Measurements from ENCODE around the gene AGPAT2. TPM values are rescaled to one million over a fixed set of nuclear protein-coding genes. Genes with fewer than 3 reads are reported as not detected.

Gene AGPAT2
- total RNA-seq, 1 donor from 2014 or later = 53.8 TPM

GRCh38 chr9:136656183-136656738, 31.0 kb downstream of the AGPAT2 start:
- DNase-seq = peak; percentile 34
- intact Hi-C loops (cut with micrococcal nuclease) = no loop called here
- no peak for ATAC-seq

DNA sequence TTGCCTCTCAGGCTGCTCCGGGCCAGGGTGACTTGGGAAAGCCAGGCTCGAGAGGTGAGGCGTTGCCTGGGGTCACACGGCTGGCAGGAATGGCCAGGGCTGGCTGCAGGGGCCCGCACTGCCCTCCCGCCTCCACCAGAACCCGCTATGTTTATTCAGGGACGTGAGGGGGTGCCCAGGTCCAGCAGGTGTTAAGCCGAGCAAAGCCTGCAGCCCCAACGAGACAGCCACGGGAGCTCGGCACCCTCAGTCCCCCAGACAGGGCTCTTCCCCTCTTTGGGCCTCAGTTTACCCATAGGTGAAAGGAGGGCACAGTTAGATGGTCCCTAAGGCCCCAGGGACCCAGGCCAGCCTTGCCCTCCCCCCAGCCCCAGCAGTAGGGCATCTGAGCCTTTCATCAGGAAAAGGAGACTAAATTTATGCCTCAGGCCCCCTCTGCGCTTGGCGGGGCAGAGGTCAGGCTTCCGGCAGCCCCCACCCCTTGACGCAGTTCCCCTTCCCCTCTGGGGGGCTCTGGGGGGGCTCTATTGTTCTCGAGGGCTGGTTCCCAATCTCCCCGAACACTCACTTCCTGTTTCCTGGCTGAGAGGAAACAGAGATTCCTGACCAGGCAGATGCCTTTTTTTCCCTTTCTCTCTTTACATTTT, 31.6 kb downstream of the AGPAT2 start:
- peak; percentile 70 for ATAC-seq
- intact Hi-C loops (cut with micrococcal nuclease) = no loop called here
- DNase-seq = peak; percentile 58

DNA sequence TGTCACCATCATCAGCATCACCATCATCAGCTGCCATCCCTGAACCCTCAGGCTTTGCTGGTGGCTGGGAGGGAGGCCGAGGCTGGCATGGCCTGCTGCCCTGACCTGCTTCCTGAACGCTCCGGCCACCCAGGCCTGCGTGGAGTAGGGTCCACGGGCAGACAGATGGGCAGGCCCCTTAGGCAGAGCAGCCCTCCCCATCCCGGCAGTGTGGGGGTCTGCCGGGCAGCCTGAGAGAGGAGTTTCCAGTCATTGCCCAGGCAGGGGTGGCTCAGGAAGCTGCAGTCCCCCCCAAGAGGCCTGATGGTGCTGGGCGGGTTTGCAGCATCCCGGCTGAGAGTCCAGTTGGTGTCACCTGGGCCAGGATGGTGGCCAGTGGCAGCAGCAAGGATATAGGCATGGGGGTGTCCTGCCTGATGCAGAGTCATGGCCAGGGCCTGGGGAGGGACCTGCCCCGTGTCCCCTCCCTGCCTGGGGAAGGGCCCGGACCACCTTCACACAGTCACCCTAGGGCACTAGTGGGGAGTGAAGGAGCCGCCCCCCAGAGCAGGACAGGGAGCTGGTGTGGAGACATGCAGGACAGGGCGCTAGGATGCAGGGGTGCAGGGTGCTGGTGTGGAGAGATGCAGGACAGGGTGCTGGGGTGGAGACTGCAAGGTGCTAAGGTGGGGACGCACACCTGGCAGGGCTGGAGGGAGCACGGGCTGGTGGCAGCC, 32.3 kb downstream of the AGPAT2 start:
- DNase-seq (no peak), ATAC-seq (no peak)
- intact Hi-C loops (cut with micrococcal nuclease) = no loop called here

DNA sequence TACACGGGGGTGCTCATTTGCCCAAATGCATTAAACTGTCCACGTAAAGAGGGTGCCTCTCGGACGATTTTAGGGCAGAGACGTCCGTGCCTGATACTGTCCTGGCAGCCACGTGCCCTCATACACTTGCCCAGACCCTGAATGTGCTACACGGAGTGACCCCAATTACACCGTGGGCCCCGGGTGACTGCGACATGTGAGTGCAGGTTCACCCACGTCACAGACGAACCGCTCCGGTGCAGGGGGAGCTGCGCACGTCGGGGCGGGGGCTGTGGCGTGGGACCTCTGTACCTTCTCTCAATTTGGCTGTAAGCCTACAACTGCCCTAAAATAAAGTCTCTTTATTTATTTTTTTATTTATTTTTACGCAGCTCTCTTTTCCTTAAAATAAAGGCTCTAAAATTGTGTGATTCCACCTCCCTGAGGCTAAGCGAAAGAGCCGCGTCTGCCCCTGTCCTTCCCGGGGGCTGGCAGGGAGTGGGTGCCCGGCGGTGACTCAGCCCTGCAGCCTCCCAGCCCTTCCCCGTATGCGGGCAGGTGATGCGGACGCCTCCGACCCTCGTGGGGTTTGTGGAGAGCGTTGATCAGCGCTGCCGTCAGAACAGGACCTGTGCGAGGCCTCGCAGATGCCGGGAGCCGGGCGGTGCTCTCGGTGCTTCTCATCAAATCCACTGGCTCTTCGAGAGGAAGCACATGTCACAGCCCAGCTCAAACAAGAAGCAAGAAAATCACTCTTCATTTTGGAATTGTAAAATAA, 33.8 kb downstream of the AGPAT2 start:
- intact Hi-C loops (cut with micrococcal nuclease) = no loop called here
- DNase-seq (no peak), ATAC-seq (no peak)

DNA sequence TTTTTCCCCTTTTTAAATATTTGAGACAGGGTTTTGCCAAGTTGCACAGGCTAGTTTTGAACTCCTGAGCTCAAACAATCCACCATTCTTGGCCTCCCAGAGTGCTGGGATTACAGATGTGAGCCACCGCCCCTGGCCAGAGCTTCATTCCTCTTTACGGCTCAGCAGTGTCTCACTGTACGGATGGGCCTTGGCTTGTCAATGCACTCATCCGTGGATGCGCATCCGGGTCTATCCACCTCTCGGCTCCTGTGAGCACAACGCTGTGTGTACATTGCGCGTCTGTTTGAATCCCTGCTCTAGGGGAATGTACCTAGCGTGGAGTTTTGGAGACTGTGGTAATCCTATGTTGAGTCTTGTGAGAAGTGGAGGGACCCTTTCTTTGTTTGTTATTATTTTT, 35.4 kb downstream of the AGPAT2 start:
- intact Hi-C loops (cut with micrococcal nuclease) = no loop called here
- ATAC-seq = no peak
- DNase-seq = no peak

- intact Hi-C loops (cut with micrococcal nuclease) = no loop called here
- no peak for ATAC-seq
- no peak for DNase-seq
These were observed 36.6 kb downstream of the AGPAT2 start for GRCh38 chr9:136650648-136651047.

GRCh38 chr9:136650021-136650420, 37.2 kb downstream of the AGPAT2 start:
- intact Hi-C loops (cut with micrococcal nuclease) = no loop called here
- ATAC-seq = no peak
- DNase-seq = no peak

GRCh38 chr9:136648751-136649150, 38.5 kb downstream of the AGPAT2 start:
- ATAC-seq = peak; percentile 7
- intact Hi-C loops (cut with micrococcal nuclease) = no loop called here
- peak; percentile 85 for DNase-seq

DNA sequence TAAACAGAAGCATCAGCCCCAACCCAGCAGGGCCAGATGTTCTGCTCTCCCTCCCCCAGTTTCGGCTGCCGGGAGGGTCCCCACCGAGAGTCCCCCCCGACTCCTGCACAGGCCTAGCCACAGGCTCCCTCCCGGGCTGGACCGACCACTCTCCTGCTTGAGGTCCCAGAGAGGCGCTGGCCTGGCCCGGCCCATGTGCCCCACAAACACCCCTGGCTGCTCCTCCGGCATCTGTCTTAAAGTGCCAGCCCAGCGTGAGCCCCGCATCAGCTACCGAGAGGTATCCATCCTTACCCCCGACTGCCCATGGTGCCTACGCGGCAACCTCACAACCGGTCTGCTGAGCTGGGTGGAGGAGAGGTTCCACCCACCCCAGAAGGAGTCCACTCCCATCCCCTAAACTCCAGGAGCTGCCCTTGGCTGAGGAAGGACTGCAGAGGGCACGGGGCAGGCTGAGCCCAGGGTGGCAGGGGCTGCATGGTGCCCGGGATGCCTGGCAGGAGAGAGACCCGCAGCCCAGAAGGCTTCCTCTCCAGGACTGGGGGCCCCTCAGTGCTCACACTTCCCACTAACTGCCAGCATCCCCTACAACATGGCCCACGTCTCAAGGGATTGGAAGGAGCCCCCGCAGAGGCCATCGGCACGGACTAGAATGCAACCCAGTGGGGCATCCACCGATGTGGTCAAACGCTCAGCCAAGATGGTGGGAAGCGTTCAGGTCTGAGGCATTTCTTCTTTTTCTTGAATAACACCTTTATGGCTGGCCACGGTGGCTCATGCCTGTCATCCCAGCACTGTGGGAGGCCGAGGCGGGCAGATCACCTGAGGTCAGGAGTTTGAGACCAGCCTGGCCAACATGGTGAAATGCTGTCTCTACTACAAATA, 40.2 kb downstream of the AGPAT2 start:
- intact Hi-C loops (cut with micrococcal nuclease) = no loop called here
- DNase-seq (peak; percentile 37), ATAC-seq (no peak)

- DNase-seq (peak; percentile 89), ATAC-seq (peak; percentile 69)
- intact Hi-C loops (cut with micrococcal nuclease) = no loop called here
These were observed 41.1 kb downstream of the AGPAT2 start for GRCh38 chr9:136645903-136646754.

- ATAC-seq = peak; percentile 1
- DNase-seq = no peak
- intact Hi-C loops (cut with micrococcal nuclease) = no loop called here
These were observed 41.8 kb downstream of the AGPAT2 start for GRCh38 chr9:136645352-136645902.

GRCh38 chr9:136644593-136645351, 42.5 kb downstream of the AGPAT2 start:
- intact Hi-C loops (cut with micrococcal nuclease) = no loop called here

GRCh38 chr9:136644343-136644592, 43.0 kb downstream of the AGPAT2 start:
- no peak for DNase-seq
- intact Hi-C loops (cut with micrococcal nuclease) = no loop called here

More at GRCh38 chr9:136644593-136645351, 42.5 kb downstream of the AGPAT2 start:
- peak; percentile 80 for ATAC-seq
- DNase-seq = peak; percentile 94

GRCh38 chr9:136643596-136644342, 43.5 kb downstream of the AGPAT2 start:
- peak; percentile 0 for ATAC-seq
- intact Hi-C loops (cut with micrococcal nuclease) = no loop called here
- no peak for DNase-seq

More at GRCh38 chr9:136644343-136644592, 43.0 kb downstream of the AGPAT2 start:
- no peak for ATAC-seq

DNA sequence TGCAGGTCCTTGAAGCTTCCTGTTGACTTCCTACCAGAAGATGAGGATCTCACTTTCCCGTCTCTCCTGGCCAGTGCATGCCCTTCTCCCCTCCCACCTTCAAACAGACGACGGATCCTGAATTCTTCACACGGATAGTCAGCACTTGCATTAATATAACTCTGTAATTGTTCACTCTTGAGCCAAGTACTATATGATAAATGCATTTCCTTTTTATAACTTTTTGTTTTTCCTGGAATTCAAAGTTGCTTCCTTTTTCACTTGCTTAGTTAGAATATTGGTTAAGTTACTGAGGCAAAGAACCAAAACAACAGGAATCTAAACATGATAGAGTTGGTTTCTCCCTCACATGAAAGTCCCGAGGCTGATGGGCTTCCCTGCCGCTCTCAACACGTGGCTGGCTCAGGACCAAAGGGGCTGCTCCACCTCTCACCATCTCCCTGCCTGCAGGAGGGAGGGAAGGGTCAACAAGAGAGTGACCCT, 44.8 kb downstream of the AGPAT2 start:
- peak; percentile 33 for DNase-seq
- ATAC-seq = no peak
- intact Hi-C loops (cut with micrococcal nuclease) = no loop called here

All from left ventricle myocardium superior (tissue), 1 donor.